ENCODE results near the gene CALN1.
A peak's percentile ranks its signal among the peaks of the same experiment; 100 is the strongest.
"Not testable (repeated sequence)": the region's sequence is repeated elsewhere in the genome, so short reads cannot be mapped to it uniquely, and the experiment has no call there.

The CALN1 gene

DNA sequence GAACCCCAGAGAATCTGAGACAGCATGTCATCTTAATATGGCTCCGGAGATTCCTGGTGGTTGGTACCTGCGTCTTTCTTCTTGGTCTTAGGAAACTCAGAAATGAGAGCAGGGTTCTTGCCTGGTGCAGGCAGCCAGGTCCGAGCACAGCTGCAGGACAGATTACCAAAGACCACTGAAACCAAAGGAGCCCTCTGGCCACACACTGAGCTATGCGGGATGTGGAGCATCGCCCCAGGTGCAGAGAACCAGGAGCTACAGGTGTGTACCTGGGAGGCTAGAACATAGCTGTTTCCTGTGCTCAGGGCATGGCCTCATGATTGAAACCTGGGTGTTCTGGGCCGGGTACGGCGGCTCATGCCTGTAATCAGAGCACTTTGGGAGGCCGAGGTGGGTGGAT is 635.4 kb downstream of the CALN1 start:
- DNase-seq: no peak

DNA sequence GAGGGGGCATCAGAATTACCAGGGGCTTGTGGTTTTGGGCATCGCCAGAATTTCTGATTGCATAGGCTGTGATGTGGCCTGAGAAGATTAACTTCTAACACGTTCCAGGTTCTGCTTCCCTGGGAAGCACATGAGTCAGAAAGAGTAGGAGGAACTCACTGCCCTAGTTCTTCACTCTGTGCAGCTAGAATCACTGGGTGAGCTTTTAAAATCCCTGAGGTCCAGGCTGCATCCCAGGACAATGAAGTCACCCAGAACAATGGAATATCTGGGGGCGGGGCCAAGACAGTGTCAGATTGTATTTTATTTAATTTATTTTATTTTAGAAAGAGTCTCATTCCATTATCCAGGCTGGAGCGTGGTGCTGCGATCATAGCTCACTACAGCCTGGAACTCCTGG is 636.5 kb downstream of the CALN1 start:
- DNase-seq: no peak

DNA sequence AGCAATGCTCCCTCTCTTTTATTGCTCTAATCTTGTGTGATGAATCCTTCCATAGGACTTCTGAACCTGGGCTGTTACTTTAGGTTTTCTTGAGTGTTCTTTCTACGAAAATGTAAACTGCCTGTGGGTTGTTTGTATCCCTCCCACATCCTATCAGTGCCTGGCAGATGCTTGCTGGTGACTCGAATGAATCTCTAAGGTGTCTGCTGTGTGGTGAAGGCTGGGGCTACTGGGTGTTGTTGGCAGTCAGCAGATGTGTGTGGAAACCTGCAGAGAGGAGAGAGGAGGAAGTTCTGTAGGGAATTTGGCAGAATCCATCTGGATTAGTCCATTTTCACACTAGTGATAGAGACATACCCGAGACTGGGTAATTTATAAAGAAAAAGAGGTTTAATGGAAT is 639.4 kb downstream of the CALN1 start:
- DNase-seq: no peak

DNA sequence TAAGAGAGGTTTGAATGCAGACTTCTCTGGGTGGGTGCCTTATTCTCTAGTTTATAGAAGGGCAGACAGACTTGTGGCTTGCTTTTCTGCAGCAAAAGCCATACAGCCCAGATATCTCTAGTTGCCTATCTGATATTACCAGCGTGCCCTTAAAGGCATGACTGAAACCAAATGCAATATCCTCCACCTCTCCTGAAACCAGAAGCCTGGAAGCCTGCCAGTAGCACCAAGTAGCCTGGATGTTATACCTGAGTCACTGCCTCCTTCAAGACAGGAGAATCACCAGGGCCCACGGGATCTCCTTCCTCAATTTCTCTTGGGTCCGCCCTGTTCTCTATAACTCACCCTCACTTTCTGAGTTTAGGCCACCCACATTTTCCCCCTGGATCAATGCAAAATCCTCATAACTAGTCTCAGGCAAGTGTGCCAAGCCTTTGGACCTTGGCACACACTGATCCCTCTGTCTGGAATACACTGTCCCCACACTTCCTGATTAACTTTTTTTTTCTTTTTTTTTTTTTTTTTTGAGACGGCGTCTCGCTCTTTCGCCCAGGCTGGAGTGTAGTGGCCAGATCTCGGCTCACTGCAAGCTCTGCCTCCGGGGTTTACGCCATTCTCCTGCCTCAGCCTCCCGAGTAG is 641.8 kb downstream of the CALN1 start:
- no peak for DNase-seq

DNA sequence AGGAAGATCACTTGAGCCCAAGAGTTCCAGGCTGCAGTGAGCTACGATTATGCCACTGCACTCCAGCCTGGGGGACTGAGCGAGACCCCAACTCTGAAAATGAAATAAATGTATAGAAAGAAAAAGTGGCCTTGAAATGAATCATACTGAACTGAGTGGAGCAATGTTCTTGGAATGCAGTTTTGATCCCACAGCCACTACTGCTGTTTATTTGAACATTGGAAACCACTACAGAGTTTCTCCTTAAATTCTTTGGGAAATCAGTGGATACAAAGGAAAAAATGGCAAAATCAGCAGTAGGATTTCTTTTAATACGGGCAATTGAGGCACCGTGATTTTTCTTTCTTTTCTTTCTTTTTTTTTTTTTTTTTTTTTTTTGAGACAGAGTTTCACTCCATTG is 642.8 kb downstream of the CALN1 start:
- DNase-seq: no peak

DNA sequence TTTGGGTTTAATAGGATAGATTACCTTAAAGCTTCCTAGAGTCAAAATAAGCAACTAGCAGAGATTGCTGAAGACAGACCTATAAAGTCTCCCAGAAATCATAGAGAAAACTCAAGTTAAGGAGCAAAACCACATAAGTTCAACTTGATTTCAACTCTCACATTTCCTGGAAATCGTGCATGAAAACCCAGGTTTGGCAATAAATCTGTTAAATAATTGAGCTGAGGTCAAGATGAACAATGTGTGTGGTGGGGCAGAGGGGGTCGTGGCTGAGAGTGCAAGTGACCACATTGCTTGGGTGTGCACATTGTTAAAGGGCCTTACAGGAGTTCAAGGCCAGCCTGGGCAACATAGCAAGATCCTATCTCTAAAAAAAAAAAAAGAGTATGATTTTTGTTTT is 643.7 kb downstream of the CALN1 start:
- DNase-seq: no peak

DNA sequence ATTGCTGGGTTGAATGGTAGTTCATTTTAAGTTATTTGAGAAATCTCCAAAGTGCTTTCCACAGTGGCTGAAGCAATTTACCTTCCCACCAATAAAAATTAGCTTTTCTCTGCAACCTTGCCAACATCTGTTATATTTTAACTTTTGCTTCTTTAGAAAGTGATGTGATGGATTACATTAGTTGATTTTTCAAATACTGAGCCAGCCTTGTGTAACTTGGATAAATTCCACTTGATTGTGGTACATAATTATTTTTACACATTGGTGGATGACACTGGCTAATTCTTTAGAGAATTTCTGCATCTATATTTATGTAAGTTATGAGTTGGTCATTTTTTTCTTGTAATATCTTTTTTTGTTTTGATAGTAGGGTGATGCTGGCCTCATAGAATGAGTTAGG is 646.1 kb downstream of the CALN1 start:
- no peak for DNase-seq

DNA sequence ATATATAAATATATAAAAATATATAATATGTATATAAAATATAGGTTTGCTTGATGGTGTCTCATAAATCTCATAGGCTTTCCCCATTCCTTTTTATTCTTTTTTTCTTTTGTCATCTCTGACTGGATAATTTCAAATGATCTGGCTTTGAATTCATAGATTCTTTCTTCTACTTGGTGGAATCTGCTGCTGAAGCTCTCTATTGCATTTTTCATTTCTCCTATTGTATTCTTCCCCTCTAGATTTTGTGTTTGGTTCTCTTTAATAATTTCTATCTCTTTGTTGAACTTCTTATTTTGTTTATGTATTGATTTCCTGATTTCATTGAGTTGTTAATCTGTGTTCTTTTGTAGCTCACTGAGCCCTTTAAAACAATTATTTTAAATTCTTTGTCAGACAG is 650.8 kb downstream of the CALN1 start:
- no peak for DNase-seq

DNA sequence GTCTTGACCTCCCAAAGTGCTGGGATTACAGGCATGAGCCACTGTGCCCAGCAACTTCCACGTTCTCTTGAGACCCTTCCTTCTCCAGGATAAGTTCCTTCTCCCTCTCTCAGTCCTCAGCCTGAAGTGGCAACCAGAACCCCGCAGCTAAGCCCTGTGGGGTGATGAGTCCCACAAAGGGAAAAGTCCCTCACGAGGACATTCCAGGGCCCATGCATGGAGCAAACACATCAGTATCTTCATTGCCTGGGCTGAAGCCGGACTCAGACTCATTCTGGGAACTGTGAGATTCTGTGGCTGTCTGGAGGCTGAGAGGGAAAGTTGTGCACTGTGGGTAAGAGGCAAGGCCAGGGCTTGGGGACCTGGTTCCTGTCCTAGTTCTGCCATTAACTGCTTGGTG is 657.3 kb downstream of the CALN1 start:
- no peak for DNase-seq

DNA sequence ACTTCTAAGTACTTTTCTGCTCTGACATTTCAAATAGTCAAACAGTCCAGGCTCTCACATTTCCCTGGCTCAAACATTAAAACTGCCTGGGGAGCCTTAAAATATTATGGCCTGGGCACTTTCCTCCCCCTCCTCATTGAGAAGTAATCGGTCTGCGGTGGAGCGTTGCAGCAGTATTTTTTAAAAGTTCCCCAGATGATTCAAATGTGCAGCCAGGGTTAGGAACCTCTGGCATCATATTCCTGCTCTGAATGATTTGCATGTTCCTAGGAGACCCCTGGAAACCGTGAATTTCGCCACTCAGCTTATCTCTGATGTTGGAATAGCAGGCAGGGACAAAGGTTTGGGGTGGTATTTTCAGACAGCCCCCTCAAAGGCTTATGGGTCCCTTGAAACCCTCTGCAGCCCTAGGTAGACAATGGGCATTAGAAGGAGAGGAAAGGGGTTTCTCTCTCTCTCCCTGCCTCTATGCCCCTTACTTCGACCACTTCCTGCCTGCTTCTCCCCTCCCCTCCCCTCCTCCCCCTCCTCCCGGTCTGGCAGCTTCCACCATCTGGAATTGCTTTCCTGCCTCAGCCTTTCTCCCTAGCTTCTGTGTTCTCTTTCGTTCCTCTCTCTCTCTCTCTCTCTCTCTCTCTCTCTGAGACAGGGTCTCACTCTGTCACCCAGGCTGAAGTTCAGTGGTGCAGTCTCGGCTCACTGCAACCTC is 658.0 kb downstream of the CALN1 start:
- DNase-seq: no peak

DNA sequence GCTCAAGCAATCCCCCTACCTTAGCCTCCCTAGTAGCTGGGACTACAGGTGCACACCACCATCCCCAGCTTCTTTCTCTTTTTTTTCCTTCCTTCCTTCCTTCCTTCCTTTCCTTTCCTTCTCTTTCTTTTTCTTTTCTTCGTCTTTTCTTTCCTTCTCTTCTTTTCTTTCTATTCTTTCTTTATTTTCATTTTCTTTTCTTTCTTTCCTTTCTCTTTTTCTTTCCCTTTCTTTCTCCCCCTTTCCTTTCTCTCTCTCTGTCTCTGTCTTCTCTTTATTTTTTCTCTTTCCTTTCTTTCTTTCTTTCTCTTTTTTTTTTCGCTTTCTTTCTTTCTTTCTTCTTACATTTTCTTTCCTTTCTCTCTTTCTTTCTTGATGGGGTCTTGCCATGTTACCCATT is 658.9 kb downstream of the CALN1 start:
- DNase-seq: no peak

DNA sequence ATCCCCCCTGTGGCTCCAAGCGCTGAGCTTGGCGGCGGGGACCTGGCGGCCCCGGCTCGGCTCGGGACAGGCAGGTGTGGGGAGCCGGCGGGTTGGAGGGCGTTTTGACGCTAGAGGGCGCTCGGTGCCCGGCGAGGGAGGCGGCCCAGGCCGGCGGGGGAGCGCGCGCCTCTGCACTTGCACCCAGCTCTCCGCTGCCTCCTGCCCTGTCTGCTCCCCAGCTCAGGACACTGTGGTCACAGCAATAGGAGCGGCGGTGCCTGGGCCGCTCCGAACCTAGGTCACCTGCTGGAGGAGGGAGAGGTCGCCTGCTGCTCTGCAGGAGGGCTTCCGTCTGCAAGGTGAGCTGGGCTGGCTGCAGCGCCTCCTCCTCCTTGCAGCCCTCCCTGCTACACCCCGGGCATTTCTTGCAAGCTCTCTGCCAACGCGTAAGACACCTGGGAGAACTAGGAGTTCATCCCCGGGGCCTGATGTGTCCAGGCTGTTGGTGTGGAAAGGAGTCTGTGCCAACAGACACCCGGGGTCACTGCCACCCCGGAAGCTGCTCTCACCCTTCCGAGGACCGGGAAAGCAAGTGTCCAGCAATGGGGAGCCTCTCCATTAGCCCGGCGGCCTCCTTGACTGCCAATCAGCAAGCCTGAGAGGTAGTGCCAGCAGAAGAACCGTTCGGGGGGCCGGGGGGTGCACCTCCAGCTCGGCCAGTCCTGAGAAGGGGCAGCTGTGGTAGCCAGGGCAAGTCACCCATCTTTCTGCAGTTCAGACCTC is 659.8 kb downstream of the CALN1 start:
- peak in 1 of 2 donors; percentile 52 for DNase-seq

DNA sequence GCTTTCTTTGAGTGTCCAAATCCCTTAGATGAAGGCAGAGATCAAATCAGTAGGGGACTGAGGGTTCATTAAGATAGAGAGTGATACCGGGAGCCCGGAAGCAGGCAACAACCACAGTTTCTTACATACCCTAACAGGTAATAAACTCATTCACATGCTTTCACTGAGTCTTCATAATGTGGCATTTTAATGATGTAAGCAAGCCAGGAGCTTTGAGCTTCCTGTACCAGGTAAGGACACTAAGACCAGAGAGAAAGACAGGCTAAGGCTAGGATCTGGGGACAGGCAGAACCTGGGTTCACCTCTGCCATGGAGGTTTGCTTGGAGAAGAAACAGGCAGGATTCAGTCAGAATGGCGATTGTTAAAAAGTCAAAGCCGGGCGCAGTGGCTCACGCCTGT is 661.8 kb downstream of the CALN1 start:
- no peak for DNase-seq

DNA sequence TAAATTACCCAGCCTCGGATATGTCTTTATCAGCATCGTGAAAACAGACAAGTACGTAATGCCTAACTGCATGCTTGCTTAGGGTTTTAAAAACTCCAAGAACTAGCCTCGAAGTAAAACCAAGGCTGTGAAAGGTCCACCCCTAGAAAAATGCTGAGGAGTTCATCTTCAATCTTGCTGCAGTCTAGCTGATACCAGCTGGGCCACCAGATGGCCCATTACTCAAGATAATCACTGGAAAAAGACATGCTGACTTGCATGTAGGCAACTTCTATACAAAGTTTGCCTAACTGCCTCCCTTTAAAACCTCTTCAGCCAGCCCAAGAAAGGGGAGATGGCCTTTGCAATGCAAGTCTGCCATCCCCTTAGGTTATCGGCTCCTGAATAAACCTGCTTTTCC is 666.1 kb downstream of the CALN1 start:
- no peak for DNase-seq

DNA sequence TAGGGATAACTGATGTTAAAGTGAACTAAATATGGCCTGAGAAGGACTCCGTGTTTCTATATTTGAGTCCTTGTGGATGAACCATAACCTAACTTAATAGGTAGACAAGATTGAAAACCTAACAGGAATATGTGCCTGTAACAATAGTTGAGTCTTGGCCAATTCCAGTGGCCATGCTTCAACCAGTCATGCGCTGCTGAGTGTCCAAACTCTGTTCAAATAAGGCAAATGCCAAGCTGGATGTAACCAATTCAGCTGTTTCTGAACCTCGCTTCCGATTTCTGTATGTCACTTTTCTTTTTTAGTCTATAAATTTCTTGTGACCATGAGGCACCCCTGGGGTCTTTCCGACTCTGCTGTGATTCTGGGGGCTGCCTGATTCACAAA is 672.0 kb downstream of the CALN1 start:
- no peak for DNase-seq

DNA sequence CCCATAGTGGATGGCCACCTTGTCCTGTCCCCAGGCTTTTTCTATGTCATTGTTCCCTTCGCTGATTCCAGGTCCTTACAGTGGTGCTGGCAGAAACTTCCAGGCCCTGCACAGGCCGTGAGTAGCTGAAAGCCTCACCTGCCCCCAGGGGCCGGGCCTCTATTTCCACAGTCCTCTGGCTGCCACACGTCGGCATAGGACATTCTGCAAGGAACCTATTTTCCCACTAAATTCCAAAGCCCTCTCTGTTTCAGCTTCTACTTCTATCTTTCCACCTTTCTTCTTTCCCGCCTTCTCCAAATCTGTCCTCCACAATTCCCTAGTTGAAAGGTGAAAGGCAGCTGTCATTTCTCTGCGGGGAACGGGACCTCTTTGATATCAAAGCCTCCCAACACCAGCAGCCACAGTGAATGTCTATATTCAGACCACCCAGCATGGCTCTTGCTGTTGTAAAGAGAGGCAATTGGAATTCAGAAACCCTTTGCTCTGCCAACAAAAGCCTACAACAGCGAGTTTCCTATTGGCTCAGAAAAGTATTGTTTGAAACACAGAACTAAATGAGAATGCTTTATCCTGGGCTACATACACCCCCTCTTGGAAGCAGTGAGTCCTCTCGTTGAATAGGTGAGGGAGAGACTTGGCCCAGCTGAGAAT is 672.5 kb downstream of the CALN1 start:
- no peak for DNase-seq

DNA sequence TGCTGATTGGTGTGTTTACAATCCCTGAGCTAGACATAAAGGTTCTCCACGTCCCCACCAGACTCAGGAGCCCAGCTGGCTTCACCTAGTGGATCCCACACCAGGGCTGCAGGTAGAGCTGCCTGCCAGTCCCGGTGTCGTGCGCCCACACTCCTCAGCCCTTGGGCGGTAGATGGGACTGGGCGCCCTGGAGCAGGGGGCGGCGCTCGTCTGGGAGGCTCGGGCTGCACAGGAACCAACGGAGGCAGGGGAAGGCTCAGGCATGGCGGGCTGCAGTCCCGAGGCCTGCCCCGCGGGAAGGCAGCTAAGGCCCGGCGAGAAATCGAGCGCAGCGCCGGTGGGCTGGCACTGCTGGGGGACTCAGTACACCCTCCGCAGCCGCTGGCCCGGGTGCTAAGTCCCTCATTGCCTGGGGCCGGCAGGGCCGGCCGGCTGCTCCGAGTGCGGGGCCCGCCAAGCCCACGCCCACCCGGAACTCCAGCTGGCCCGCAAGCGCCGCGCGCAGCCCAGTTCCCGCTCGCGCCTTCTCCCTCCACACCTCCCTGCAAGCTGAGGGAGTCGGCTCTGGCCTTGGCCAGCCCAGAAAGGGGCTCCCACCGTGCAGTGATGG is 674.1 kb downstream of the CALN1 start:
- DNase-seq: not testable (repeated sequence)

DNA sequence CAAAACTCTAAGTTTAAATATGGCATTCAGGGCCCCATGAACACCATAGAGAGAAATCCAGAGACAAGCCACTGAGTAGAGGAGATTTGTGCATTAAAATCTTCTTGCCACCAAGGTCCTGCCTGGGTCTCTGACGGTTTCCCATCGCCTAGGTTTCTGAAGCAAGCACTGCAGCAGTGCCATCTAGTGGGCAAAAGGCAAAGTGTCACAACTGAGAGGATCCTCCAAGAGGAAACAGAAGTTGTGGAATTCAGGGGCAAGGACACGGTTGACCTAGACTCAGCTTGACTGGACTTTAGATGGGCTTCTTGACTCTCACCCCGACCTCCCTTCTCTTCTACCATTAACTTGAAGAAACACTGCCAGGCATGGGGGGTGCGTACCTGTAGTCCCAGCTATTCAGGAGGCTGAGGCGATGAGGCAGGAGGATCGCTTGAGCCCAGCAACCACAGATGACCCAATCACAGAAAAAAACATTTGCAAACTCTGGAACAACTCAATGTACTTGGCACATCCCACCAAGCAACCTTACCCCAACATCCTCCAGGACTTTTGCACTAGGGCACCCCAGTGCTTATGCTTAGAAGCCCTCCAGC is 676.1 kb downstream of the CALN1 start:
- peak; percentile 41 to 83 for DNase-seq

DNA sequence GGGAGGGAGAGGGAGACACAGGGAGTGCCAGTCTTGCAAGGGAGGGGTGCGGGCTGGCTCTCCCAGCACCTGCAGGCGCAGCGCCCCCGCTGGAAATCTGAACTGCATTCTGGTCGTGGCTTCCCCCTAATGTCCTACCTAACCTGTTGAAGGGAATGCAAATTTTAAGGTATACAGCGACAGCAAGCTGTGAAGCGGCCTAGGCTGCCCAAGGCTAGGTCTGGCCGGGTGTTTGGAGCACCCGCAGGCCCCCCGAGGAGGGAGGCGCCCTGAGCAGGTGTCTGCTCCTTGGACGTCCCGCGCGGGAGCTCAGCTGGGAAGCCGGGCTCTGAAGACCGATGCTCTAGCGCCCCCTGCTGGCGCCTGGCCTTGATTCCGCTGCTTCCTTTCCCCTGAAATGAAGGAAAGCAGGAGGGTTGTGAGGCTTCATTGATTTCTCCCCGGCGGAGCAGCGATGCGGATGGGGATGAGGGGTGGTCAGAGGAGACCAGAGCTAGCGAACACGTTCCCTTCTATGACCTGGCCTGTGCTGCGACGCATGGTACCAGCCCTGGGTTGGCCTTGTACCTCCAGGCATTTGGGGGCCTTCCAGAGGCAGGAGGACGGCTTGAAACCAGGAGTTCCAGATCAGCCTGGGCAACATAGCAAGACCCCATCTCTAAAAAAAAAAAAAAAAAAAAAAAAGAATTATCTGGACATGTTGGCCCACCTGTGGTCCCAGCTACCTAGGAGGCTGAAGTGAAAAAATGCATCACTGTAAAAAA is 678.8 kb downstream of the CALN1 start:
- DNase-seq: peak; percentile 35 to 85

DNA sequence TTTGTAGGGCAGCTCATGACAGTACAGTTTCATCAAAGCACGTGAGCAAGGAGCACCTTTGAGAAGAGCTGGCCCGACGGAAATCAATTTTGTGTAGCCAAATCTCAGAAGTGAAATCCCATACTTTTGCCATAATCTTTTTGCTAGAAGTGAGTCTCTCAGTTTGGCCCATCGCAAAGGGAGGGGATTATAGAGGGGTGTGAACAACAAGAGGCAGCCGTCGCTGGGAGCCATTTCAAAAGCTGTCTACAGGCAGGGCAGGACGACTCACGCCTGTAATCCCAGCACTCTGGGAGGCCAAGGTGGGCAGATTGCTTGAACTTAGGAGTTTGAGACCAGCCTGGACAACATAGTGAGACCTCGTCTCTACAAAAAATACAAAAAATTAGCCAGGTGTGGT is 680.4 kb downstream of the CALN1 start:
- no peak for DNase-seq
